AG09309 (cell line): Measurements from ENCODE around the gene PCP2.

Experiments
- DNase-seq: peaks from one replicate; pipeline ENCODE4 v3.0.0-alpha.2; 2010; ENCODE audit warnings: low read depth
- H3K4me3 ChIP-seq: 2 replicates; pipeline ENCODE4 v1.5.1; 2011; ENCODE audit warnings: mild to moderate bottlenecking, low read depth, low read length, moderate library complexity; ENCODE audit not compliant: control insufficient read depth
- CTCF ChIP-seq: IDR thresholded peaks from 2 replicates; pipeline ENCODE4 v1.5.1; 2011; ENCODE audit warnings: mild to moderate bottlenecking, low read depth, low read length, inconsistent platforms; ENCODE audit not compliant: insufficient read depth, control insufficient read depth; ENCODE audit errors: missing control alignments

The PCP2 gene

GRCh38 chr19:7625763-7626372 lies 7.7 kb downstream of the PCP2 start:
- DNase-seq: no peak
- H3K4me3 ChIP-seq: no peak overlapping the region
- no peak for TF ChIP-seq CTCF

- no peak overlapping the region for H3K4me3 ChIP-seq
- no peak for DNase-seq
- no peak for TF ChIP-seq CTCF
Observed at GRCh38 chr19:7624810-7625209, 8.7 kb downstream of the PCP2 start.

- no peak for TF ChIP-seq CTCF
- DNase-seq: no peak
- H3K4me3 ChIP-seq: no peak overlapping the region
Observed at GRCh38 chr19:7623725-7624603, 9.6 kb downstream of the PCP2 start.

- H3K4me3 ChIP-seq: no peak overlapping the region
- no peak for TF ChIP-seq CTCF
- no peak for DNase-seq
Observed at GRCh38 chr19:7622933-7623685, 10.4 kb downstream of the PCP2 start.

- TF ChIP-seq CTCF: no peak
- no peak for DNase-seq
- H3K4me3 ChIP-seq: no peak overlapping the region
Observed at GRCh38 chr19:7620442-7621412, 12.8 kb downstream of the PCP2 start.
